Colon (tissue), 2 donors: Measurements from ENCODE around the gene ERO1A.
"Not testable (repeated sequence)": the region's sequence is repeated elsewhere in the genome, so short reads cannot be mapped to it uniquely, and the experiment has no call there.

Experiments
- FAIRE-seq: peaks from 2 replicates; lab custom pipeline; 2012; peaks lifted over from hg19 to GRCh38; lab: Jason Lieb, UNC
- donor health status: control.
- donor health status: control.

The ERO1A gene

GRCh38 chr14:52695481-52696091 lies at the start of gene ERO1A:
TSS of gene ERO1A (minus strand) at chr14:52695558. CDS start at chr14:52695481, 77 bp downstream.
- no peak for FAIRE-seq

GRCh38 chr14:52741865-52742264 lies 46.5 kb upstream of the ERO1A start:
- FAIRE-seq = no peak

- no peak for FAIRE-seq
Observed at GRCh38 chr14:52740751-52741150, 45.4 kb upstream of the ERO1A start.

- FAIRE-seq = no peak
Observed at GRCh38 chr14:52738409-52738808, 43.1 kb upstream of the ERO1A start.

GRCh38 chr14:52735921-52736489 lies 40.6 kb upstream of the ERO1A start:
- FAIRE-seq = no peak

GRCh38 chr14:52733824-52734223 lies 38.5 kb upstream of the ERO1A start:
- FAIRE-seq = no peak

- FAIRE-seq = no peak
Observed at GRCh38 chr14:52730709-52731111, 35.4 kb upstream of the ERO1A start.

- FAIRE-seq = no peak
Observed at GRCh38 chr14:52729925-52730708, 34.8 kb upstream of the ERO1A start, which contains the start of gene STYX. TSS of gene STYX (plus strand) at chr14:52730166. CDS start at chr14:52730475, 309 bp downstream.

- no peak for FAIRE-seq
Observed at GRCh38 chr14:52729585-52729924, 34.2 kb upstream of the ERO1A start.

GRCh38 chr14:52729035-52729434 lies 33.7 kb upstream of the ERO1A start:
- not testable (repeated sequence) for FAIRE-seq

- peak; percentile 81 for FAIRE-seq
Observed at GRCh38 chr14:52727509-52727908, 32.2 kb upstream of the ERO1A start.

GRCh38 chr14:52724360-52724644 lies 28.9 kb upstream of the ERO1A start:
- FAIRE-seq = no peak

- no peak for FAIRE-seq
Observed at GRCh38 chr14:52723514-52724359, 28.4 kb upstream of the ERO1A start.

GRCh38 chr14:52716155-52716554 lies 20.8 kb upstream of the ERO1A start:
- FAIRE-seq = no peak

- no peak for FAIRE-seq
Observed at GRCh38 chr14:52711666-52712065, 16.3 kb upstream of the ERO1A start.

- FAIRE-seq = no peak
Observed at GRCh38 chr14:52706724-52707706, 11.7 kb upstream of the ERO1A start, which contains the start of gene PSMC6. TSS of gene PSMC6 (plus strand) at chr14:52707200. CDS start at chr14:52707220, 20 bp downstream.

- no peak for FAIRE-seq
Observed at GRCh38 chr14:52706286-52706685, 10.9 kb upstream of the ERO1A start.

GRCh38 chr14:52703664-52704063 lies 8.3 kb upstream of the ERO1A start:
- no peak for FAIRE-seq

- no peak for FAIRE-seq
Observed at GRCh38 chr14:52703225-52703624, 7.9 kb upstream of the ERO1A start.

GRCh38 chr14:52701223-52701622 lies 5.9 kb upstream of the ERO1A start:
- FAIRE-seq = no peak

GRCh38 chr14:52700701-52701172 lies 5.4 kb upstream of the ERO1A start:
- FAIRE-seq = no peak
